ENCODE measurements around the gene RRN3.
"Not testable (repeated sequence)": the region's sequence is repeated elsewhere in the genome, so short reads cannot be mapped to it uniquely, and the experiment has no call there.

The RRN3 gene

GRCh38 chr16:15093955-15094827, at the start of gene RRN3:
TSS of gene RRN3 (minus strand) at chr16:15094272. CDS start at chr16:15094233, 39 bp downstream.
- ATAC-seq, result peak; percentile 100

DNA sequence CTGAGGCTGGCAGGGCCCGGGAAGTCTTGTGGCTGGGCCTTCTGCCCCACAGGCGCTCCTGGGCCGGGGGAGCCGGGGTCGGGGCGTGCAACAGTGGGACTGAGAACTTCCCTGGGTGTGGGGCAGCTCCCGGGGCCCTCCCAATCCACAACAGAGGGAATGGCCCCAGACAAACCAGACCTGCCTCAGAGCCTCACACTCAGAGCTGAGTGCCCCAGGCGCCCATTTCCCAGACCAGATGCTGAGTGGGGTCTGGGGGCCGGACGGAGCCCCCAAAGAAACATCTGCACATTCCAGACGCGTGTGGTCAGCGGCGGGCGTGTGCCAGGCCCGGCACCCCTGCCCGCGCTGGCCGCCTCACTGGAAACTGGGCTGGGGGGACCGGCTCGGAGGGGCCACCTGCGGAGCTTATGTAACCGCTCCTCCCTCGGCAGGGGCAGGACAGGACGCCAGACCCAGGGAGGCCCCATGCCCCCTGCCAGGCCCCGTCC, 49.6 kb upstream of the RRN3 start:
- not testable (repeated sequence) for ATAC-seq

DNA sequence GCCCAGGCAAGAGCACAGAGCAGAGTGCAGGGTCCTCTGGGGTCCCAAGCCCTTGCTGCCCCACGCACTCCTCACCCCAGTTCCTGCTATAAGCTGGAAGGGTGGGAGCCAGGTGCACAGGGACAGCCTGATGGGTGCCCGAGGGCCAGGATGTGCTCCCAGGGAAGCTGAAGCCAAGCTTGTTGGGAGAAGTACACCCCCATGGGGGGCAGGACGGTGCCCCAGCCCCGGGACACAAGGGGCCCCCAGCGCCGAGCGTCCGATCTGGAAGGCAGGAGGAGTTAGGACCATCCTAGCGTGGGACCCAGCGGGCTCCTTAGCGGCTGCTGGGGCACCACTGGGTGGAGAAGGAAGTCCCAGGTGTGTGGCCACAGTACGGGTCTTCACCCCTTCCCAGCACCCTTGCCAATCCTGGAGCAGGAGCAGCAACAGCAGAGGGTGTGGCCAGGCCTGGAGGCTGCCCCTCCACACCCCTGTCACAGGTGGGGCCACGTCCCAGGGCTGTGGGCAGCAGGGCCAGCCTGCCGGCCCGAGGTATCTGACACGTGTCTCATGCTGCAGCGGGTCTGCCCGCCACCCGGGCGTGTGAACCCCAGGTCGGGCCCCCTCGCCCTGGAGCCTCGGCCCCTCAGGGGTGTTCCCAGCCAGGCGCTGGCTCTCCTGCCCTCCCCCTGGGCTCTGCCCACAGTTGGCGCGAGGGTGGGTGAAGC, 49.0 kb upstream of the RRN3 start:
- not testable (repeated sequence) for ATAC-seq

- ATAC-seq, result not testable (repeated sequence)
Observed at GRCh38 chr16:15142107-15142890, 48.2 kb upstream of the RRN3 start.

- ATAC-seq, result no peak
Observed at GRCh38 chr16:15141586-15141985, 47.5 kb upstream of the RRN3 start.

DNA sequence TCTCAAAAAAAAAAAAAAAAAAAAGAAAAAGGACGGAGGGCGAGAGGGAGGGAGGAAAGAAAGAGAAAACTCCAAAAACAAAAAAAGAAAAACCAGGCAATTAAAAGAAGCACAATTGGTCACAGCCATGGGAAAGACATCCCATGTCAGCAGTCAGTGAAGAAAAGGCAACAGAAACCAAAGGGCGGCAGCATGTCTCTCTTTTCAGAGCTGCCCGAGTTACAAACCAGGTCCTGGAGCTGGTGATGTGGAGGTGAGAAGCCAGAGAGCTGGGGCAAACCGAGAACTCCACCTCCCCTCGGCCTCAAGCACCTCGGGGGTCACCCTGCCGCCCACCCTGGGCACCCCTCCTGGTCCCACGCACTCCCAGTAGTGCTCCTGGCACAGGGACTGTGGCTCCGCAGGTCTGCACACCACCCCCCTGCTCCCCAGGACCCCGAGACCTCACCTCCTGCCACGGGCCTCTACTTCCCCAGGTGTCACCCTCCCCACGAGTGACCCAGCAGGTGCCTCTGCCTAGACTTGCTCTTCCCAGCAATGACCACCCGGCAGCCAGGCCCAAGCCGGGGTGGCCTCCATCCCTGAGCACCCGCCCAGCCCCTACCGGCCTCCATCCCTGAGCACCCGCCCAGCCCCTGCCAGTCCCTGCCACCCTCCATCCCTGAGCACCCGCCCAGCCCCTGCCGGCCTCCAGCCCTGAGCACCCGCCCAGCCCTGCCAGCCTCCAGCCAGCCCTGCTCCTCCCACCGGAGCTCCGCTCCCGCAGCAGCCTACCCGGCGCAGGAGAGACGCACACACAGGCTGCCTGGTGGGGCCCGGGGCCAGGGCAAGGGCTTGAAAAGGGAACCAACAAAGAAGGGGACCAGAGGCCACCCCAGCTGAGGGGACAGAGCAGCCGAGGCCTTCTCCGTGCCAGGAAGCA, 46.6 kb upstream of the RRN3 start:
- ATAC-seq, result not testable (repeated sequence)

GRCh38 chr16:15137514-15137913, 43.4 kb upstream of the RRN3 start:
- ATAC-seq, result not testable (repeated sequence)

GRCh38 chr16:15135483-15136360, 41.6 kb upstream of the RRN3 start:
- ATAC-seq, result not testable (repeated sequence)

DNA sequence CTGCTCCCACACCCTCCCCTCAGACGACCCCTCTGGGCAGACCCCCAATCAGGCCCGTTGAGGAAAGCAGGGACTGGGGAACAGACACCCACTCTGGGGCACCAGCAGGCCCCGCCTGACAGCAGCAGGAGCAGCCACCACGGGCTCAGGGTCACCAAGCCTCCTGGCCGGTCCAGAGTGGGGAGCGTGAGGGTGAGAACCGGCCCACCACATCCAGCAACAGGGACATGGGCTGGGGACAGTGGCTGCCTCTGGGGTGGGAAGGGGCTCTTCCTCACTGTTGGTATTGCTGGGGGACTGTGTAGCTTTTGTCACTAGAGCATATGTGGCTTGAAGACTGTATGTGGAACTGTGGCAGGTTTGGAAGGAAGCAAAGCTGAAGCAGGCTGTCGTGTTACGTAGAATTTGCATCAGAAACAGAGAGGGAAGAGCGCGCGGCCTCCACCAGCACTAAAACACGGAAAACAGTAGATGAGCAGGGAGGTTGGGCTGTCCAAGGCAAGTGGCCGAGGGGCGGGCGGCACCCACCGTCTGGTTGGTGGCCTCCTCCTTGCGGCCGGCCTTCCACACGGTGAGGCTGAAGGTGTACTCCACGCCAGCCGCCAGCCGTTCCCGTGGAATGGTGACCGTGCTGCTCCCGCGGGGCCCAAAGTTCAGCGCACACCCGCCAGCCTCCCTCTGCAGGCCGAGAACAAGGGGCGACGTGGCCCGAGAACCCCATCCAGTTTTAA, 40.8 kb upstream of the RRN3 start:
- not testable (repeated sequence) for ATAC-seq

- ATAC-seq, result not testable (repeated sequence)
Observed at GRCh38 chr16:15133554-15133953, 39.5 kb upstream of the RRN3 start.

GRCh38 chr16:15132719-15133428, 38.8 kb upstream of the RRN3 start:
- ATAC-seq, result not testable (repeated sequence)

- not testable (repeated sequence) for ATAC-seq
Observed at GRCh38 chr16:15130943-15131700, 37.0 kb upstream of the RRN3 start.

GRCh38 chr16:15130256-15130932, 36.3 kb upstream of the RRN3 start:
- not testable (repeated sequence) for ATAC-seq

DNA sequence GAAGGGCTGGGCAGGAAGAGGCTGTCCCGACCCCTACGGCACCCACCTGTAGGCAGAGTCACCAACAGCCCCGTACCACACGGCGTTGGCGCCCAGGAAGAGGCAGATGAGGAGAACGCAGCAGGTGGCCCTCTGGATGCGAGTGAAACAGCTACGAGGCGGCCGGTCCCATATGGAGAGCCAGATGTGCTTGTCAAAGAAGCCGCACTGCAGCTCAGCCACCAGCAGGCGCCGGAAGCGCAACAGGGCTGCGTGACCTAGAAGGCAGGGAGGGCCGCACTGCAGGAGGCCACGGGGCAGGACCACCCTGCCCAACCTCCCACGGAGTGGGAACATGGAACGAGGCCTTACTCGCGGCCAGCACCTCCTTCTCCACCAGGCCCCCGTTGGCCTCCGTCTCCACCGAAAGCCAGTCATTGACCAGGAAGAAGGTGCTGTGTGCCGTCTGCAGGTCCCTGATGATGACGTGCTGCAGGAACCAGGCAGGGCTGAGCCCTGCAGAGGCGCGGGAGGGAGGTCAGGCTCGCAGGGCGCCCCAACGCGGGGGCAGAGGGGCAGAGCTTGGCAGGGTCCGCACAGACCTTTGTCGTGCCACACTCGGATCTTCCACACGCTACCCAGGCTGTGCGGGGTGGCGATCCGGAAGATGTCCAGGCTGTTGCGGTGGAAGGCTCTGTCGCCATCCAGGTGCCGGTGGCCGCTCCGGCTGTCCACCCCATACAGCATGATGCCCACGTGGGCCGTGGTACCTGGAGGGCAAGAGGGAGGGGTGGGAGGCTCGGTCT, 33.8 kb upstream of the RRN3 start:
- not testable (repeated sequence) for ATAC-seq

- not testable (repeated sequence) for ATAC-seq
Observed at GRCh38 chr16:15100372-15100987, 6.4 kb upstream of the RRN3 start.

GRCh38 chr16:15099366-15099909, 5.4 kb upstream of the RRN3 start:
- ATAC-seq, result not testable (repeated sequence)

All from activated CD4-positive, CD25-positive, alpha-beta regulatory T cell treated with anti-CD3 and anti-CD28 coated beads, Interleukin-2, amount 50 U/mL, for 24 hours (primary cell).